GM18505 (cell line): Measurements from ENCODE around the gene CNIH2.
"Not testable (repeated sequence)": the region's sequence is repeated elsewhere in the genome, so short reads cannot be mapped to it uniquely, and the experiment has no call there.

ENCODE experiments used
- ATAC-seq: cut with Tn5 transposase; IDR thresholded peaks from one replicate; pipeline ENCODE4 v1.9.1; 2021; ENCODE audit not compliant: unreplicated experiment
- POLR2A ChIP-seq: IDR thresholded peaks from 4 replicates; pipeline ENCODE4 v1.6.1; 2011; ENCODE audit warnings: borderline replicate concordance; ENCODE audit not compliant: insufficient read depth, insufficient read length; ENCODE audit errors: extremely low read depth

Gene CNIH2

GRCh38 chr11:66293777-66294625, 16.0 kb downstream of the CNIH2 start:
- no peak for TF ChIP-seq POLR2A
- ATAC-seq: no peak

- TF ChIP-seq POLR2A: no peak
These were observed 16.9 kb downstream of the CNIH2 start for GRCh38 chr11:66294626-66295620.

GRCh38 chr11:66297610-66298009, 19.6 kb downstream of the CNIH2 start:
- ATAC-seq: no peak
- TF ChIP-seq POLR2A: no peak

More at GRCh38 chr11:66294626-66295620, 16.9 kb downstream of the CNIH2 start:
- no peak for ATAC-seq

DNA sequence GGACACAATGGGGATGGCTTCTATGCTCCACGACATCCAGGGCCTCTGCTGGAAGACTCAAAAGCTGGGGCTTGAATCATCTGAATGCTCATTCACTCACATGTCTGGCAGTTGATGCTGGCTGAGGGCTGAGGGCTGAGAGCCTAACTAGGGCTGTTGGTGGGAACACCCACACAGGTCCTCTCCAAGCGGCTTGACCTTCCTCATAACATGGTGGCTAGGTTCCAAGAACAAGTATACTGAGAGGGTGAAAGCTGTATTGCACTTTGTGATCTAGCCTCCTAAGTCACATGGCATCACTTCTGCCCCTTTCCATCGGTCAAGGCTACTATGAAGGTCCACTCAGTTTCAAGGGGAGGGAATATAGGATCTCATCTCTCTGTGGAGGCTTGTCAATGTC, 21.2 kb downstream of the CNIH2 start:
- no peak for TF ChIP-seq POLR2A
- ATAC-seq: no peak

DNA sequence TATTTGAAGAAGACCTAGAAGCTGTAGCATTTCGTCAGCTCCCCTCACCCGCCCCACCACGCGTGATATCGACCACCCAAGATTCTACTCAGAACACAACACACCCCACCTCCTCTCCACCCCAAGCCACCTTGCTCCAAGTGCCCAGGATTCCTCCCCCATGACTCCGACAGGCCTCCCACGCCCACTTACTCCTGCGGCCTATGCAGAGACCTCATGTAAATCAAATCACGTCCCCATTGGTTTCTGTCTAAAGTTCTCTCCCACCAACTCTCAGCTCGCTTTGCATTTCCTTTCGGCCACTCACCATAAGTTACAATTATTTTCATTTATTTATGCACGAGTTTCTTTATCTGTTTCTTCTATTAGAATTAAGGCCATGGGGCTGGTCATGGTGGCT, 24.7 kb downstream of the CNIH2 start:
- no peak for ATAC-seq
- no peak for TF ChIP-seq POLR2A

DNA sequence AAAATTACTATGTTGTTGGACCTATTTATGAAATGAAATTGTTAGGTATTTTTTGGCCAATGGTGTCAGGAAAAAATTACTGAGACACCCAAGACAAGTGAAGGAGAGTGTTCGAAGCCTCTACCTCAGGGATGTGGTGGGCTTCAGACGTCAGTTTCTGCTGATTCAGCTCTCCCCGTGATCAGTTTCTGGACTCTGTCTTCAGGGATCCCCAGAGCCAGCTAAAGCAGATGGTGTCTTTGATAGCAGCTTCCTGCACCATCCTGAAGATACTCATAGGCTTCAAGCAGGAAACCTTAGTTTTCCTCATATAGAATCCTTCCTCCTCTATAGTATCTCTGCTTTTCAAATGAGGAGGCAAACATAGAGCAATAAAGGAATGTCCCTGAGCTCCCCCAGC, 31.5 kb downstream of the CNIH2 start:
- TF ChIP-seq POLR2A: no peak
- no peak for ATAC-seq

DNA sequence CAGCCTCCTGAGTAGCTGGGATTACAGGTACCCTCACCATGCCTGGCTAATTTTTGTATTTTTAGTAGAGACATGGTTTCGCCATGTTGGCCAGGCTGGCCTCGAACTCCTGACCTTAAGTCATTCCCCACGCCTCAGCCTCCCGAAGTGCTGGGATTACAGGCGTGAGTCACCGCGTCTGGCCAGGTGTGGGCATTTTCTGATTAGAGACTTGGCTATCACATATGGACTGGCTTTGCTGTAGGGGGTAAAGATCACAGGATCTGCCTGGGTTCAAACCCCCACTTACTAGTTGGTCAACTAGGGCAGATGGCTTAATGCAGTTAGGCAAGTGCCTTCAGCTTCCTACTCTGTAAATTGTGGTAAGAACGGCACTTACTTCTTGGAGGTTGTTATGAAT, 32.3 kb downstream of the CNIH2 start:
- TF ChIP-seq POLR2A: no peak
- ATAC-seq: no peak

DNA sequence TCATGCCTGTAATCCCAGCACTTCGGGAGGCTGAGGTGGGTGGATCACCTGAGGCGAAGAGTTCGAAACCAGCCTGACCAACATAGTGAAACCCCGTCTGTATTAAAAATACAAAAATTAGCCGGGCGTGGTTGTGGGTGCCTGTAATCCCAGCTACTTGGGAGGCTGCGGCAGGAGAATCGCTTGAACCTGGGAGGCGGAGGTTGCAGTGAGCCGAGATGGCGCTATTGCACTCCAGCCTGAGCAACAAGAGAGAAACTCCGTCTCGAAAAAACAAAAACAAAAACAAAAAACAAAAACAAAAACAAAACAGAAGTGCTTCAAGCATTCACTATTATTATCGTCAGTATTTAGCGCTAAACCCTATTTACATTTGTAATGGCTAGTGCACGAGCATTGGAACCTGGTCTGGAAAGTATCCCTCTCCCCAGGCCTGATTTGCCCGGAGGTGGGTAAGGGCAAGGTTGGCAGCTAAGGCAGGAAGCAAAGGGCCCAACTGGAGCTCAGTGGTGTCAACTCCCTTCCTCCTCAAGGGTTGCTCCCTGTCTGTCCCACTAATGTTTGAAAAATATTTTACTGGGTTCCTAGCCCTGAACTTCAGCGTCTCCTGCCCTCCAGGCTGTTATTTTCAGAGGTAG, 32.9 kb downstream of the CNIH2 start:
- not testable (repeated sequence) for ATAC-seq

DNA sequence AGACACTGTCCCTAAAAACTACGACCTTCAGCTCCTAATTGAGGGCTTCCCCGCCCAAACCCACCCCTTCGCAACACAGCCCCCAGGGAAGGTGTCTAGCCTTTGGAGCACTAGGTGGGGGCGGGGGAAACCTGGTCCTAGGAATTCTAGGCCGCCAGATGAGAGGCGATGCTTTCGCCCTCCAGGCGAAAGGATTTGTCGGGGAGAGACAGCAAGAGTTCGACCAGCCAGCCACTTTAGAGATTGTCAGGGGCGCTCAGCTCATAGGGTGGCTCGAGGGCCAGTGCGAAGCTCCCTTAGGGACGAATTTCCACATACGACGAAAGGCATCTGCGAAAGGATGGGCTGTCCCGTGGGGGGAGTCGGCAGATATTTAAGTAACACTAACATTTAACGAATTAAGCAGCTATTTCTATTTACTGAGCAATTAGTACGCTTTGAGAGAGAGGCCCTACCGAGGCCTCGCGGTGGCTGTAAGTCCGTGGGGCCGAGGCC, 33.5 kb downstream of the CNIH2 start:
- no peak for ATAC-seq
- TF ChIP-seq POLR2A: no peak

GRCh38 chr11:66311965-66312548, 34.1 kb downstream of the CNIH2 start:
- ATAC-seq: peak; percentile 69
- no peak for TF ChIP-seq POLR2A

DNA sequence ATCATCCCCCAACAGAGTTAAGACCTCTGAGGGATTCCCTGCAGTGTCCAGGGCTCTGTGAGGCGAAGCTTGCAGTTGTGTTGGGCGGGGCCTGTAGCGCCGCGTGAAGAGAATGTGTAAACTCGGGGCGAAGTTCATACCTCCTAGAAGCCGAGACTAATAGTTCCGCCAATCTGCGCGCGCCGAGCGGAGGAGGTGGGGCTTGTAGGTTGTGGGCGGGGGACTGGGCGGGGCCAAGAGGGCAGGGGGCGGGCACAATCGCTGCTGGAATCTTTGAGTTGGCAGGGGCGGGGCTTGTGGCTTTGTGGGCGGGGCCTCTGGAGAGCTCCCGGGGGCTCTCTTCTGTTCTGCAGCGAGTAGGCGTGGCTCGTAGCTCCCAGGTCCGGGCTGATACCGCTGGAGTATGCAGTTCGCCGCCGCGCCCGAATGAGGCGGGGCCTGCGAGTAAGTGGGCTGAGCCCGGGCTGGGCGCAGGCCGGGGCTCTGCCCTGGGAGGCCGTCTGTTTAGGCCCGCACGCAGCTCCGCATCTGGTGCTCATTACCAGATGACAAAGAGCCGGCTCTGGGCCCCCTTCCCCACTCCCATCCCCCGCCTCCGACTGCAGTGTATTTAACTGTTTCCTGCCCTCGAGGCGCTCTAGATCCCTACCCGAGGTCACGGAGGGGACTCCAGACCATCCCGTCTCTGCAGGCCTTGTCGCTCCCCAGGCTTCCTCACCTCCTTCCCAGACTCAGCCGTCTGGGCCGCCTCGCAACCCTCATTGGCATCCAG, 34.8 kb downstream of the CNIH2 start:
- TF ChIP-seq POLR2A: no peak
- peak; percentile 43 for ATAC-seq
